Heart right ventricle (tissue), 16 donors: ENCODE results near the gene WHRN. TPM values are rescaled to one million over a fixed set of nuclear protein-coding genes. Genes with fewer than 3 reads are reported as not detected.

ENCODE experiments used
- ATAC-seq, 8 donors: fragments of 200-7000 bp; cut with Tn5 transposase; one replicate each; pipeline ENCODE4 v1.9.1; 2020; ENCODE audit warnings: mild to moderate bottlenecking in 8 of 8, moderate library complexity in 8 of 8, moderate number of reproducible peaks in 1 of 8
- DNase-seq, 2 donors: peaks; one replicate each; pipeline ENCODE4 v3.0.0-alpha.2; 2020
- H3K27ac ChIP-seq, 10 donors: fragments of 200-600 bp; sonication (generic) in 2 of 10; one replicate each; pipeline versions ENCODE4 v1.5.0 to v1.8.0; 2020 to 2022; ENCODE audit warnings: mild to moderate bottlenecking in 3 of 10
- H3K27me3 ChIP-seq, 7 donors: fragments of 200-600 bp; one replicate each; pipeline ENCODE4 v1.8.0; 2021 to 2022; ENCODE audit warnings: mild to moderate bottlenecking in 2 of 7
- H3K36me3 ChIP-seq, 9 donors: fragments of 200-600 bp; sonication (generic) in 1 of 9; one replicate each; pipeline versions ENCODE4 v1.5.0 to v1.8.0; 2020 to 2022; ENCODE audit warnings: mild to moderate bottlenecking in 2 of 9
- H3K4me1 ChIP-seq, 9 donors: fragments of 200-600 bp; sonication (generic) in 1 of 9; one replicate each; pipeline versions ENCODE4 v1.5.0 to v1.8.0; 2020 to 2022; ENCODE audit warnings: mild to moderate bottlenecking in 4 of 9
- H3K4me3 ChIP-seq, 10 donors: fragments of 200-600 bp; sonication (generic) in 2 of 10; one replicate each; pipeline versions ENCODE4 v1.5.0 to v1.8.0; 2020 to 2022; ENCODE audit warnings: mild to moderate bottlenecking in 7 of 10, moderate library complexity in 2 of 10
- H3K9me3 ChIP-seq, 11 donors: fragments of 200-600 bp in 10 of 11; sonication (generic) in 2 of 11; one replicate each; pipeline versions ENCODE4 v1.5.0 to v1.8.0; 2013 to 2022; ENCODE audit warnings: mild to moderate bottlenecking in 2 of 11, control low read depth in 1 of 11, moderate library complexity in 1 of 11
- CTCF ChIP-seq, 9 donors: fragments of 200-600 bp; sonication (generic) in 2 of 9; IDR thresholded peaks; one replicate each; pipeline versions ENCODE4 v1.5.0 to v1.8.0; 2021 to 2022; ENCODE audit warnings: antibody characterized with exemption in 9 of 9, mild to moderate bottlenecking in 5 of 9, moderate library complexity in 1 of 9
- WGBS, 2 donors: extraction: QIAGEN DNeasy Blood & Tissue Kit; methylation state at CpG; one replicate each; pipeline ENCODE4 v1.1.7; 2013; ENCODE audit warnings: inconsistent platforms in 1 of 2; 5-methylcytosine and 5-hydroxymethylcytosine counted together
- intact Hi-C, 10 donors: fragments of 100-400 bp; cut with DNase I; formaldehyde crosslinking; loops; one replicate each; pipeline versions ENCODE4 v1.11.1 to v1.14.2; 2022
- polyA plus RNA-seq, 2 donors: library from polyadenylated mRNA; stranded (reverse); fragments of 200-250 nt; gene quantifications; one replicate each; pipeline ENCODE4 v1.2.3, GENCODE V29; 2013
- total RNA-seq, 10 donors: library from RNA; stranded (reverse); fragmentation: NEBNext Ultra II Directional in 3 of 10; extraction: Animal tissue kit (Norgen Biotek cat#: 25700) in 3 of 10; gene quantifications; one replicate each; pipeline versions ENCODE4 v1.2.1 to v1.2.4, GENCODE V29; 2021 to 2023
- donor health status: Arrhythmogenic right ventricular cardiomyopathy.
- donor health status: ischemic (EF 13 %, LVEDD 7.1; RV severe dilation, severe dysfunction).
- donor health status: healthy with polysubstance abuse.
- donor health status: DM: no; HTN: yes; CAD: no.
- donor health status: DM: no; HTN: no; CAD: no.
- donor health status: ischemic (EF 25% LVEDD 6.9; RV normal size, moderate dysfunction).
- donor health status: ischemic (EF 25% LVEDD 5.7; RV mildly dilated, moderate dysfunction).
- donor health status: healthy.
- donor health status: DM: yes; HTN: yes; CAD: no.
- donor health status: Ischemic cardiomyopathy.
- donor health status: ischemic (EF 35%, LVEDD 5.7; RV mildly dilated, moderate dysfunction).
- donor health status: nonischemic (EF 11% LVEDD 7.7; RV severe dilation, severe dysfunction).
- donor health status: DM: yes; HTN: yes; CAD: no.
- donor health status: PGD.
- donor health status: ischemic (EF 29% LVEDD 5.4; RV normal size, mild dysfunction).
- donor health status: nonischemic (EF 23%, LVEDD 6.1; RV moderate dilation, normal function).

WHRN gene
- total and polyA plus RNA-seq, 12 donors = 0.13 to 1.3 (median 0.58) TPM; not detected in 1

GRCh38 chr9:114355821-114356220 lies 149.5 kb downstream of the WHRN start:
- H3K27ac ChIP-seq = no peak overlapping the region
- no peak for ATAC-seq
- intact Hi-C loops = no loop called here
- DNase-seq = no peak
- WGBS, 2 donors = 93% methylated on average over 6 of the region's 6 CpGs
- no peaks in the 10 kb centered on the region for H3K9me3 ChIP-seq
- H3K4me1 ChIP-seq = peaks cover 0 to 7% (median 0%) of the 10 kb centered on the region in 9 donors
- H3K4me3 ChIP-seq = no peak overlapping the region
- H3K27me3 ChIP-seq = no peaks in the 10 kb centered on the region
- peaks cover 0 to 100% (median 27%) of the 10 kb centered on the region in 9 donors for H3K36me3 ChIP-seq
- TF ChIP-seq CTCF (IDR thresholded peaks at IDR 0.05) = no peak

Other genes with a start within 250 kb of the WHRN start
- under 1 TPM in 3 of 10 donors, not detected in 7; 0.37 to 0.70 (median 0.55) TPM for gene ORM1, start 182.4 kb downstream of the WHRN start, total RNA-seq
- gene ORM1, start 182.4 kb downstream of the WHRN start, polyA plus RNA-seq = under 1 TPM; 0.13 to 0.59 TPM
- gene ORM2, start 175.6 kb downstream of the WHRN start, total RNA-seq = not detected
- gene ORM2, start 175.6 kb downstream of the WHRN start, polyA plus RNA-seq = under 1 TPM in 1 of 2 donors, not detected in 1; 0.44 TPM
- 10 to 100 TPM in 1 of 10 donors, 1 to 10 TPM in 9; 2.7 to 20.5 (median 4.6) TPM for gene AKNA, start 117.5 kb downstream of the WHRN start, total RNA-seq
- gene AKNA, start 117.5 kb downstream of the WHRN start, polyA plus RNA-seq = 1 to 10 TPM; 3.7 to 7.1 TPM
- 10 to 100 TPM; 53.1 to 80.3 (median 64.5) TPM for gene ATP6V1G1, start 82.3 kb upstream of the WHRN start, total RNA-seq
- 100 to 1,000 TPM in 1 of 2 donors, 10 to 100 TPM in 1; 65.7 to 115 TPM for gene ATP6V1G1, start 82.3 kb upstream of the WHRN start, polyA plus RNA-seq
- gene TMEM268, start 105.8 kb upstream of the WHRN start, total RNA-seq = 1 to 10 TPM; 2.4 to 5.6 (median 3.7) TPM
- 1 to 10 TPM; 1.0 to 1.4 TPM for gene TMEM268, start 105.8 kb upstream of the WHRN start, polyA plus RNA-seq
- not detected for gene TEX53, start 152.3 kb upstream of the WHRN start, total RNA-seq
- gene TEX53, start 152.3 kb upstream of the WHRN start, polyA plus RNA-seq = not detected
- not detected for gene TEX48, start 176.7 kb upstream of the WHRN start, total RNA-seq
- gene TEX48, start 176.7 kb upstream of the WHRN start, polyA plus RNA-seq = not detected